OCI-LY1 (cell line): Measurements from ENCODE around the gene FAM227A.

Experiments used
- CTCF ChIP-seq: fragments of 200-600 bp; sonication (generic), shearing (Covaris generic); IDR thresholded peaks from 2 replicates; pipeline ENCODE4 v1.5.1; 2017; ENCODE audit warnings: mild to moderate bottlenecking, antibody characterized with exemption, low read length, moderate library complexity, mixed read lengths
- EZH2 ChIP-seq: fragments of 200-600 bp; sonication (generic), shearing (Covaris generic); IDR thresholded peaks from 2 replicates; pipeline ENCODE4 v1.8.0; 2017; ENCODE audit warnings: borderline replicate concordance, mixed run types, mild to moderate bottlenecking, antibody characterized with exemption, low read length, moderate library complexity, mixed read lengths

DNA sequence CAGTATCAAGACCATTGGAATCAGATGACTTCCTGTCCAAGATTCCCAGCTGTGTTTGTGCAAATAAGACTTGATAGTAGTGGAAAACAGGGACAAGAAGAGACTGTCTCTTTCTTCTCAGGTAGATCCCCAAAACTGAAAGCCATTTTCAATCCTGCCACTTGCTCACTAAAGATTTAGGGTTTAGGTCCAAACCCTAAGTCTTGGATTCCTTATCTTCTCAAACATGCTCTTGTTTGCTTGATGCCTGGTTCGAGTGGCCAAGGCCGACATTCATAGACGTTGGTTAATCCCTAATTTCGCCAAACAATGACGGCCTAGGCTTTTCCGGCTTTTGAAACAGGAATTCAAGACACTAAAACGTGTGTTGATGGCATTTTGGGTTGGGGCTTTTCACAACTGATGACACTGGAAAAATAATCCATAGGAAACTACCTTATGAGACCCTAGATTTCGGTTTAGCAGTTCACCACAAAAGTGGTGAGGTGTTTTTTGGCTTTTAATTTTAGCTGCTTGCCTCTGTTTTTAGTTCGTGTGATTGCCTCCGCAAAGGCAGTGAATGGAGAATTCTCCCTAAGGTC, 48.6 kb upstream of the FAM227A start:
- TF ChIP-seq CTCF (no peak), EZH2 (no peak)
